Hepatic stellate cell (primary cell): ENCODE results near the gene HOMER3.

Experiments
- DNase-seq: peaks from one replicate; pipeline ENCODE4 v3.0.0; 2011; ENCODE audit warnings: low spot score

The HOMER3 gene

GRCh38 chr19:18940769-18941627, at the start of gene HOMER3:
Gene HOMER3, minus strand, starts transcription at chr19:18941217. Its CDS starts 2,235 bp downstream, at chr19:18938982.
- peak; percentile 95 for DNase-seq

- DNase-seq = no peak
Measured at GRCh38 chr19:18990128-18990708, 49.2 kb upstream of the HOMER3 start.

DNA sequence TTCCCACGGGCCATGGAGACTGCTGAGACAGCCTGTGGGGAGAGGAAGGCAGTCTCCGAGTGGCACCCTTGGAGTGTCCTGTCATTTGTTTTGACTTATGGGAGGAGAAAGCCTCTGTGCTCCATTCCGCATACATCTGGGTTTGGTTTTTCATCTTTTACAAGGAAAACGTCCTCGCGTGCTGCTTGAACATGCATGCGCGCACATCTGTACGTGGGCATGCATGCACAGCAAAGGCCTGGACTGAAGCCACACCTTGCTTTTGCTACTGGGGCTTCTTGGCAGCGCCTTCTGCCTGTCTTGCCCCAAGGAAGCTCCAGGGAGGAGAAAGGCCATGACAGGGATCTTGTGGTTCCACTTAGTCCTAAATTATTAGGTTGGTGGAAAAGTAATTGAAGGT, 48.3 kb upstream of the HOMER3 start:
- DNase-seq = no peak

DNA sequence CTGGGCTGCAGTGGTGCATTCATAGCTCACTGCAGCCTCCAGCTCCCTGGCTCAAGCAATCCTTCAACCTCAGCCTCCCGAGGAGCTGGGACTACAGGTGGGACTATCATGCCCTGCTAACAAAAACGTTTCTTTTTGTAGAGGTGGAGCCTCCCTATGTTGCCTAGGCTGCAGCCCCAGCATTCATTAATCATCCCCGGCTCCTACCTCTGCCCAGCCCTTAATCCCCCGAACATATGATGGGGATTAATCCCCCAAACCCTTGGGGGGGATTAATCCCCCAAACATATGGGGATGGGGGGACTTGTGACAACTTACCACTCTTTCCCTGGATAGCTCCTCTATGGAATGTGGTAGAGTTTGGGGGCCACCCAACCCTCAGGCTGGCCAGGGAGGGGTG, 46.4 kb upstream of the HOMER3 start:
- no peak for DNase-seq

- DNase-seq = no peak
Measured at GRCh38 chr19:18985257-18985656, 44.2 kb upstream of the HOMER3 start.

GRCh38 chr19:18984251-18984650, 43.2 kb upstream of the HOMER3 start:
- no peak for DNase-seq

- no peak for DNase-seq
Measured at GRCh38 chr19:18982669-18983068, 41.7 kb upstream of the HOMER3 start.

DNA sequence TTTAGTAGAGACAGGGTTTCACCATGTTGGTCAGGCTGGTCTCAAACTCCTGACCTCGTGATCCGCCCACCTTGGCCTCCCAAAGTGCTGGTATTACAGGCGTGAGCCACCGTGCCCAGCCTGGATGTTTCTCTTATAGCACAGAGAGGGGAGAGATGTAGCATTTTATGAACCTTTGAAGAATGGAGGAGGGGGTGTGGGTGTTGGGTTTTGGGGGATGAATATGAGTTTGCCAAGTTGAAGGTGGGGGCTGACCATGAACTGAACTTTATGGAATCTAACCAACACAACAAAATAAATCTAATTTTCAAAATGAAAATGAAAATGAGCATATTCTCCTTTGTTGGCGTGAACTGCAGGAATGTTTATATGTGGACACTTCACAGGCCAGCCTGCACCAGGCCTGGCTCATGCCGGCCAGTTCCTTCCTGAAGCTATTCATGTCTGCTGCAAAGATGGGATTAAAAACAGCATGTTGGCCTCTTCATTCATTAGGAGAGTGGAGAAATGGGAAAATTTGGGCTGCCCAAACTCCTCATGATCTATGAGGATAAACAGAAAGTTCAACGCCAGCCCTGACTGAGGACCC, 39.5 kb upstream of the HOMER3 start:
- no peak for DNase-seq

- no peak for DNase-seq
Measured at GRCh38 chr19:18978616-18979015, 37.6 kb upstream of the HOMER3 start.

DNA sequence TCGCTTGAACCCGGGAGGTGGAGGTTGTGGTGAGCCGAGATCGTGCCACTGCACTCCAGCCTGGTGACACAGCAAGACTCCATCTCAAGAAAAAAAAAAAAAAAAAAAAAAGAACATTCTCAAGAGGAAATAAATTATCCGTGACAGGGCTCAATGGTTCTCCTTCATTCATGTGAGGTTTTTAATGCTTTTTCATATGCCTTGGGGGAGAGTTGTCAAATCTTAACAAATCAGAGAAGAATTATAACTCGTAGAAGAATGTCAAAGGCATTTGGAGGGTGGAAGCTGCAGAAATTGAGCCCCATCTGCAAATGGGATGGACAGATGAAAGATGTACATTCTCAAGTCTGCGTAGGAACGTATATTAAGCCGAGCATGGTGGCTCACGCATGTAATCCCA, 34.9 kb upstream of the HOMER3 start:
- DNase-seq = no peak

- no peak for DNase-seq
Measured at GRCh38 chr19:18975011-18975410, 34.0 kb upstream of the HOMER3 start.

DNA sequence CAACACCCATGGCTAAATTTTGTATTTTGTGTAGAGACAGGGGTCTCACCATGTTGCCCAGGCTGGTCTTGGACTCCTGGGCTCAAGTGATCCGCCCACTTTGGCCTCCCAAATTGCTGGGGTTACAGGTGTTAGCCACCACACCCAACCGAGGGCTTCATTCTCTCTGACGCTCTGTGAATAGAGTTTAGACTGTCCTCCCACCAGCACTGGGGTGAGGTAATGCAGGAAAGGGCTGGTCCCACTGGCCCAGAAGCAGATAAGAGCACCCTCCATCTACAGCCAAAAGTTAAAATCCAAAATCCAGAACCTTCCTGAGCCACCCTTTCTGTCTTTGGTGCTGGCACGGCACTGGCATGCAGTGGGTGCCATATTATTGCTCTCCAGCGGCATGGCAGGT, 31.8 kb upstream of the HOMER3 start:
- DNase-seq = no peak

DNA sequence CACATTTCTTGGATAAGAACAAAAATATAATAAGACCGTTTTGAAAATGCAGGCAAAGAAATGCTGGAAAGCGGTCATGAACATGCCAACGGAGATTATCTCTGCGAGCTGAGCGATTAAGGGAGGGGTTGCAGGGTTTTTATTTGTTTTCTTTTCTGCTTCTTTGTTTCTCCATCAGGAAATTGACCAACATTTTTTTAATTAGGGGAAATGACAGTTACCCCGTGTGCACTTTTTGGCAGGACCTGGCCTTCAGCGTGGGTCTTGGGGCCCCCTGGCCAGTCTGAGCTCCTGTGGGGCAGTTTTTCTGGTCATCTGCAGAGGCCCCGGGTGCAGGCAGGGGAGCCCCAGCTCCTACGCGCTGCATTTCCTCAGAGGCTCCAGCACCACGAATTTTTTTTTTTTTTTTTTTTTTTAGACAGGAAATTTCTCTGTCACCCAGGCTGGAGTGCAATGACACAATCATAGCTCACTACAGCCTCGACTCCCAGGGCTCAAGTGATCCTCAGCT, 31.3 kb upstream of the HOMER3 start:
- DNase-seq = peak; percentile 42

GRCh38 chr19:18969931-18970659, 29.1 kb upstream of the HOMER3 start:
- DNase-seq = no peak

- peak; percentile 54 for DNase-seq
Measured at GRCh38 chr19:18967358-18968146, 26.5 kb upstream of the HOMER3 start.

DNA sequence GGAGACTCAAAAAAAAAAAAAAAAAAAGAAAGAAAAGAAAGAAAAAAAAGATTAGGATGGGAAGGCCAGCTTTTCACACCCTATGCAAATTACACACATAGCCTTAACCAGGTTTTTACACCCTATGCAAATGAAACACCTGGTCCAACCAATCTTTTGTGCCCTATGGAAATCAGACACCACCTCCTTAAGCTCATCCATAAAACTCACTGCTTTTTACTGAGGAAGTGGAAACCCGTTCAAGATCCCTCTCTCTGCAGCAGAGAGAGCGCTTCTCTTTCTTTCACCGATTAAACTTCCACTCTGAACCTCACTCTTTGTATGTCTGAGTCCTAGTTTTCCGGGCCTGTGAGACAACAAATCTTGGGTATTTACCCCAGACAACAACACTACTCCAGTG, 25.3 kb upstream of the HOMER3 start:
- DNase-seq = no peak

DNA sequence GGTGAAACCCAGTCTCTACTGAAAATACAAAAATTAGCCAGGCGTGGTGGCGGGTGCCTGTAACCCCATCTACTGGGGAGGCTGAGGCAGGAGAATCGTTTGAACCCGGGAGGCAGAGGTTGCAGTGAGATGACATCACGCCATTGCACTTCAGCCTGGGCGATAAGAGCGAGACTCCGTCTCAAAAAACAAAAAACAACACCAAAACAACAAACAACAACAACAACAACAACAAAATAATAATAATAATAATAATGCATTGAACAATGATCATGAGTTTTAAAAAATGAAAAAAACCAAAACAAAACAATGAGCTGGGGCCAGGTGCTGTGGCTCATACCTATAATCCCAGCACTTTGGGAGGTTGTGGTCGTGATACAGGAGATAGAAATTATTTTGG, 23.1 kb upstream of the HOMER3 start:
- no peak for DNase-seq

GRCh38 chr19:18961767-18962620, 21.0 kb upstream of the HOMER3 start:
- DNase-seq = no peak

GRCh38 chr19:18960370-18960769, 19.4 kb upstream of the HOMER3 start:
- no peak for DNase-seq

- no peak for DNase-seq
Measured at GRCh38 chr19:18955042-18955441, 14.0 kb upstream of the HOMER3 start.

DNA sequence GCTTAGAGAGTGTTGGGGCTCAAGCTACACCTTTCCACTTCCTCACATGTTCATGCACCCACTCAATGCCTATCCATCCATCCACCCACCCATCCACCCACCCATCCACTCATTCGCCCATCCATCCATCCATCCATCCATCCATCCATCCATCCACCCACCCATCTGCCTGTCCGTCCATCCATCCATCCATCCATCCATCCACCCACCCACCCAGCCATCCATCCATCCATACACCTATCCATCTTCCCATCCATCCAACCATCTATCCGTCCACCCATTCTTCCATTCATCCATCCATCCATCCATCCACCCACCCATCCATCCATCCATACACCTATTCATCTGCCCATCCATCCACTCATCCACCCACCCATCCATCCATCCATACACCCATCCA, 13.1 kb upstream of the HOMER3 start:
- DNase-seq = no peak
